ENCODE results near the gene BAG2.

BAG2 gene

GRCh38 chr6:57182017-57182432 lies 9.9 kb downstream of the BAG2 start:
- in situ Hi-C loops (cut with MboI; ENCODE audit: low sequenced_read_pairs, unreplicated experiment) = loop anchor here (25.0 kb wide), 1 partner anchor 130 kb away; the partner anchor contains the start of gene PRIM2
- TF ChIP-seq, protein P1, sequence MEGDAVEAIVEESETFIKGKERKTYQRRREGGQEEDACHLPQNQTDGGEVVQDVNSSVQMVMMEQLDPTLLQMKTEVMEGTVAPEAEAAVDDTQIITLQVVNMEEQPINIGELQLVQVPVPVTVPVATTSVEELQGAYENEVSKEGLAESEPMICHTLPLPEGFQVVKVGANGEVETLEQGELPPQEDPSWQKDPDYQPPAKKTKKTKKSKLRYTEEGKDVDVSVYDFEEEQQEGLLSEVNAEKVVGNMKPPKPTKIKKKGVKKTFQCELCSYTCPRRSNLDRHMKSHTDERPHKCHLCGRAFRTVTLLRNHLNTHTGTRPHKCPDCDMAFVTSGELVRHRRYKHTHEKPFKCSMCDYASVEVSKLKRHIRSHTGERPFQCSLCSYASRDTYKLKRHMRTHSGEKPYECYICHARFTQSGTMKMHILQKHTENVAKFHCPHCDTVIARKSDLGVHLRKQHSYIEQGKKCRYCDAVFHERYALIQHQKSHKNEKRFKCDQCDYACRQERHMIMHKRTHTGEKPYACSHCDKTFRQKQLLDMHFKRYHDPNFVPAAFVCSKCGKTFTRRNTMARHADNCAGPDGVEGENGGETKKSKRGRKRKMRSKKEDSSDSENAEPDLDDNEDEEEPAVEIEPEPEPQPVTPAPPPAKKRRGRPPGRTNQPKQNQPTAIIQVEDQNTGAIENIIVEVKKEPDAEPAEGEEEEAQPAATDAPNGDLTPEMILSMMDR (IDR thresholded peaks at IDR 0.05; ENCODE audit: borderline replicate concordance, control extremely low read depth, extremely low read depth, insufficient read depth, missing control alignments) = no peak
- no peak for DNase-seq (ENCODE audit: low spot score)

- in situ Hi-C loops (cut with MboI; ENCODE audit: low sequenced_read_pairs, unreplicated experiment) = loop anchor here (25.0 kb wide), 1 partner anchor 129 kb away; the partner anchor contains the start of gene PRIM2
- TF ChIP-seq, protein P1 (IDR thresholded peaks at IDR 0.05; ENCODE audit: borderline replicate concordance, control extremely low read depth, extremely low read depth, insufficient read depth, missing control alignments) = no peak
- no peak for DNase-seq (ENCODE audit: low spot score)
Observed at GRCh38 chr6:57183336-57183735, 11.2 kb downstream of the BAG2 start.

DNA sequence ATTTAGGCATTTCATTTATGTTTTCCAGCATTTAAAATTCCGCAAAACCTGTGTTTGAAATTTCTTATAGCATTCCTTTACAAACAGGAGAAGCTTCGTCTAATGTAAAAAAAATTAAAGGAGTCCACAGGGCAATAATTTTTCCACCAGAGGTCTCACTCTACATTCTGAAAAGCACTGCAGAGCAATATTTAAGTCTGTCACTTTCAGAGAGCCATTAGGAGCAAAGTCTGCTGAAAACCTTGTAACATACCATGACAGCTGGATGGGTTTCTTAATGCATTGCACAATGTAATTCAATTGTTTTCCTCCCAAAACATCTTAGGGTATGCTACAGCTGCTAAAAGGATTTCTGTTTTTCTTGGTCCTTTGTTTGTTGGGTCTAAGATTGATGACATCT lies 18.0 kb downstream of the BAG2 start:
- TF ChIP-seq, protein P1 (IDR thresholded peaks at IDR 0.05; ENCODE audit: borderline replicate concordance, control extremely low read depth, extremely low read depth, insufficient read depth, missing control alignments) = peak; percentile 8
- no peak for DNase-seq (ENCODE audit: low spot score)
- in situ Hi-C loops (cut with MboI; ENCODE audit: low sequenced_read_pairs, unreplicated experiment) = loop anchor here (25.0 kb wide), 1 partner anchor 122 kb away; the partner anchor contains the start of gene PRIM2

DNA sequence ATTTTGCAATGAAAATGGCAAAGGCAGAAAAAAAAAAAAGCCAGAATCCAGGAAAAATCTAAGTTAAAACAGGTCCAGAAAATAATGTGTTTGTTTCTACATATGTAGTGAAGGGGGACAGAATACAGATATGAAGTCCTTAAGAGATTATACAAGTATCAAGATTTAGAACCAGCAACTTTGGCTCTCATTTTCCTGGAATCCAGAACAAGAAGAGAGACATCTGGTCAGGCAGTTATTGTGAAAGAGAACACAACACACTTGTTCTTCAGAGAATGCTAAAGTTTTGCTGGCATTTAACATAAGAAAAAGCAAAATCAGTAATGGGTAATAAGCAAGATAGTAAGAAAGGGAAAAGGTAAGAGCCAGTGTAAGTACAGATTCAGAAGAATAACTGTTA lies 21.1 kb downstream of the BAG2 start:
- TF ChIP-seq, protein P1 (IDR thresholded peaks at IDR 0.05; ENCODE audit: borderline replicate concordance, control extremely low read depth, extremely low read depth, insufficient read depth, missing control alignments) = no peak
- in situ Hi-C loops (cut with MboI; ENCODE audit: low sequenced_read_pairs, unreplicated experiment) = loop anchor here (25.0 kb wide), 1 partner anchor 119 kb away; the partner anchor contains the start of gene PRIM2
- no peak for DNase-seq (ENCODE audit: low spot score)

DNA sequence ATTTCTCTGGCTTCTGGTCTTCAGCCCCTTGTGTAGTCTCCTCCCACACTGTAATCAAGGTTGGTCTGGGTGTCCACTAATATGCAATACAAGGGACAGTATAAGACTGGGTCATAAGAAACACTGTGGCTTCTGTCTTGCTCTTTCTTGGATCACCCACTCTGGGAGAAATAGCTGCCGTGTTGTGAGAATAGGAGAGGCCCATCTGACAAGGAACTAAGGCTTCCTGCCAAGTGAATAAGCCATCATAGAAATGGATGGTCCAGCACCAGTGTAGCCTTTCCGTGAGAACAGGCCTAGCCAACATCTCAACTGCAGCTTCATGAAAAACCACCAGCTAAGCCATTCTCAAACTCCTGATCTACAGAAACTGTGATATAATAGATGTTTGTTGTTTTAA lies 23.3 kb downstream of the BAG2 start:
- in situ Hi-C loops (cut with MboI; ENCODE audit: low sequenced_read_pairs, unreplicated experiment) = loop anchor here (25.0 kb wide), 1 partner anchor 117 kb away; the partner anchor contains the start of gene PRIM2
- no peak for DNase-seq (ENCODE audit: low spot score)
- TF ChIP-seq, protein P1 (IDR thresholded peaks at IDR 0.05; ENCODE audit: borderline replicate concordance, control extremely low read depth, extremely low read depth, insufficient read depth, missing control alignments) = no peak

DNA sequence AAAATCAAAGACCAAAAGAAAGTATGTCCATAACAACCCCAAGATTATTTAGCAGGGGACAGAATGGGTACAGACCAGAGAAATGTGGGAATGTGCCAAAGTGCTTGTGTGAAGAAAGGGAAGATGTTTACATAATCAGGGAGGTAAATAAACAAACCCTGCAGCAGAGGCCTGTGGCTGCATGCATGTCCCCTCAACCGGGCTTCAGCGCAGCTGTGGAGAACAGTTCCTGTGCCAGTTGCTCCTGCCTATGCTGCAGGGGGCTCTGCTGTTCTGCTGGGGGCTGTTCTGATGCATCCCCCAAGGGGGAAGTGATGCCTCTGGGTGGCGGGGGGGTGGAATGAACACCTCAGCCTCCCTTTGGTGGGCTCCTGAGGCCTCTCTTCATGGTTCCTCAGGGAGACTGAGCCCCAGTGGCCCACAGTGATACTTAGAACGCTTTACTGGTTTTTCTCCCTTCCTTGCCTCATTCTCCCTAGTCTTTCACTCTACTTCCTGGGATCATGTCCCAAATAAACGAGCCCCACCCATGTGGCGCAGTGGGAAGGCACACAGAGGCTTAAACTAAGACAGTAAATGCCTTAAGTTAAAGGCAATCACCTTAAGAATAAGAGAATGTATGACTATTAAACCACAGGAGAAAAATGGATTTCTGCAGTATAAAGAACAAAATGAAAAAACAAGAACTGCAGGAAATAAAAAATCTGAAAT lies 27.0 kb downstream of the BAG2 start:
- in situ Hi-C loops (cut with MboI; ENCODE audit: low sequenced_read_pairs, unreplicated experiment) = loop anchor here (25.0 kb wide), 1 partner anchor 113 kb away; the partner anchor contains the start of gene PRIM2
- TF ChIP-seq, protein P1 (IDR thresholded peaks at IDR 0.05; ENCODE audit: borderline replicate concordance, control extremely low read depth, extremely low read depth, insufficient read depth, missing control alignments) = no peak
- DNase-seq (ENCODE audit: low spot score) = no peak

All from GM13976 (cell line).